DOHH2 (cell line): ENCODE measurements around the gene RBX1.

ENCODE experiments used
- H3F3A ChIP-seq: fragments of 200-600 bp; sonication (generic), shearing (Covaris generic); 2 replicates; pipeline ENCODE4 v1.6.0; 2016; ENCODE audit warnings: antibody characterized with exemption, mild to moderate bottlenecking; ENCODE audit not compliant: control insufficient read depth, insufficient read depth
- H3K27ac ChIP-seq: fragments of 200-600 bp; sonication (generic); 2 replicates; pipeline ENCODE4 v1.5.1; 2014; ENCODE audit warnings: low read depth, mild to moderate bottlenecking, low read length, moderate library complexity
- H3K27me3 ChIP-seq: fragments of 200-600 bp; sonication (generic); 2 replicates; pipeline ENCODE4 v1.6.1; 2014; ENCODE audit warnings: mild to moderate bottlenecking, low read length, mixed read lengths; ENCODE audit not compliant: control insufficient read depth
- H3K36me3 ChIP-seq: fragments of 200-600 bp; sonication (generic); 2 replicates; pipeline ENCODE4 v1.6.1; 2014; ENCODE audit warnings: mild to moderate bottlenecking, low read length, moderate library complexity, mixed read lengths; ENCODE audit not compliant: control insufficient read depth
- H3K4me1 ChIP-seq: fragments of 200-600 bp; sonication (generic); 2 replicates; pipeline ENCODE4 v1.6.1; 2014; ENCODE audit warnings: mild to moderate bottlenecking, low read length, mixed read lengths; ENCODE audit not compliant: control insufficient read depth
- H3K4me2 ChIP-seq: fragments of 200-600 bp; sonication (generic); 2 replicates; pipeline ENCODE4 v1.6.0; 2014; ENCODE audit warnings: mild to moderate bottlenecking, low read length, moderate library complexity
- H3K4me3 ChIP-seq: fragments of 200-600 bp; sonication (generic); 2 replicates; pipeline ENCODE4 v1.5.1; 2014; ENCODE audit warnings: mild to moderate bottlenecking, low read length, mixed read lengths
- H3K79me2 ChIP-seq: fragments of 200-600 bp; sonication (generic); 2 replicates; pipeline ENCODE4 v1.6.1; 2014; ENCODE audit warnings: mild to moderate bottlenecking, low read length, mixed read lengths; ENCODE audit not compliant: control insufficient read depth
- H3K9me2 ChIP-seq: fragments of 200-600 bp; sonication (generic); replicated peaks from 2 replicates; pipeline ENCODE4 v1.6.1; 2014; ENCODE audit warnings: mild to moderate bottlenecking, low read length, mixed read lengths; ENCODE audit not compliant: control insufficient read depth
- H3K9me3 ChIP-seq: fragments of 200-600 bp; sonication (generic); 2 replicates; pipeline ENCODE4 v1.6.1; 2014; ENCODE audit warnings: antibody characterized with exemption, low read length, mixed read lengths; ENCODE audit not compliant: control insufficient read depth, insufficient read depth
- H4K20me1 ChIP-seq: fragments of 200-600 bp; sonication (generic); 2 replicates; pipeline ENCODE4 v1.6.0; 2014; ENCODE audit warnings: low read depth, mild to moderate bottlenecking, antibody characterized with exemption, low read length, moderate library complexity; ENCODE audit not compliant: control insufficient read depth, insufficient read depth
- EZH2phosphoT487 ChIP-seq: fragments of 200-600 bp; sonication (generic); IDR thresholded peaks from 2 replicates; pipeline ENCODE4 v1.6.1; 2017; ENCODE audit warnings: borderline replicate concordance, mild to moderate bottlenecking, antibody characterized with exemption, low read length, moderate library complexity, mixed read lengths
- TF ChIP-seq, protein P1 (sequence below): fragments of 200-600 bp; sonication (generic); IDR thresholded peaks from one replicate; pipeline ENCODE4 v1.5.1; 2014; ENCODE audit warnings: antibody characterized with exemption, mild to moderate bottlenecking, low read depth, low read length; ENCODE audit not compliant: poor library complexity, severe bottlenecking

The RBX1 gene

GRCh38 chr22:40958299-40958698 lies 7.1 kb downstream of the RBX1 start:
- Histone ChIP-seq H3K4me3 (no peak overlapping the region), H3K27ac (no peak overlapping the region), H3K4me1 (peaks cover 5% of the 10 kb centered on the region), H3K36me3 (peaks cover 77% of the 10 kb centered on the region), H3F3A (0 out of 2 replicates have a peak, but pooled peaks cover 2% of the 10 kb centered on the region), H3K4me2 (no peak overlapping the region), H3K27me3 (no peaks in the 10 kb centered on the region), H3K79me2 (peaks cover 91% of the 10 kb centered on the region), H3K9me2 (no peaks in the 10 kb centered on the region), H3K9me3 (no peaks in the 10 kb centered on the region), H4K20me1 (0 out of 2 replicates have a peak, but pooled peaks cover 3% of the 10 kb centered on the region)
- no peak for TF ChIP-seq EZH2phosphoT487
- TF ChIP-seq, protein P1, sequence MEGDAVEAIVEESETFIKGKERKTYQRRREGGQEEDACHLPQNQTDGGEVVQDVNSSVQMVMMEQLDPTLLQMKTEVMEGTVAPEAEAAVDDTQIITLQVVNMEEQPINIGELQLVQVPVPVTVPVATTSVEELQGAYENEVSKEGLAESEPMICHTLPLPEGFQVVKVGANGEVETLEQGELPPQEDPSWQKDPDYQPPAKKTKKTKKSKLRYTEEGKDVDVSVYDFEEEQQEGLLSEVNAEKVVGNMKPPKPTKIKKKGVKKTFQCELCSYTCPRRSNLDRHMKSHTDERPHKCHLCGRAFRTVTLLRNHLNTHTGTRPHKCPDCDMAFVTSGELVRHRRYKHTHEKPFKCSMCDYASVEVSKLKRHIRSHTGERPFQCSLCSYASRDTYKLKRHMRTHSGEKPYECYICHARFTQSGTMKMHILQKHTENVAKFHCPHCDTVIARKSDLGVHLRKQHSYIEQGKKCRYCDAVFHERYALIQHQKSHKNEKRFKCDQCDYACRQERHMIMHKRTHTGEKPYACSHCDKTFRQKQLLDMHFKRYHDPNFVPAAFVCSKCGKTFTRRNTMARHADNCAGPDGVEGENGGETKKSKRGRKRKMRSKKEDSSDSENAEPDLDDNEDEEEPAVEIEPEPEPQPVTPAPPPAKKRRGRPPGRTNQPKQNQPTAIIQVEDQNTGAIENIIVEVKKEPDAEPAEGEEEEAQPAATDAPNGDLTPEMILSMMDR, result no peak

DNA sequence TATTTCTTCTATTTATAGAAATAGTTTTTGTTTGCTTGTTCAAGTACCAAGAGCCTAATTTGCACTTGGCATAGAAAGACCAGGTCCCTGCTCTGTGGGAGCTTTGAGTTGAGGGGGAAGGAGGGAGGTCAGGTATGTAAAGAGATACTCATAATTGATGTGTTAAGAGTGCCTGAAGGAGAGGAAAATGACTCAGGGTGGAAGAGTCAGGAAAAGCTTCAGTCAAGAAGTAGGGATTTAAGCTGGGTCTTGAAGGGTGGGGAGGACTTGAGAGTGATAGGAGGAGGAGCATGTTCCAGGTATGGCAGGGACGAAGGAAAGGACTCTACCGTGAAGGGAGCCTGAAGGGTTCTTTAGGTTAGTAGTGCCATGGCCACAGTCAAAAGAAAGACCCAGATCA lies 9.0 kb downstream of the RBX1 start:
- Histone ChIP-seq H3K9me3 (no peaks in the 10 kb centered on the region), H3K4me2 (no peak overlapping the region), H3K36me3 (peaks cover 78% of the 10 kb centered on the region), H4K20me1 (no peaks in the 10 kb centered on the region), H3K4me1 (peaks cover 8% of the 10 kb centered on the region), H3K9me2 (no peaks in the 10 kb centered on the region), H3K27ac (no peak overlapping the region), H3K79me2 (peaks cover 88% of the 10 kb centered on the region), H3K4me3 (no peak overlapping the region), H3F3A (0 out of 2 replicates have a peak, but pooled peaks cover 2% of the 10 kb centered on the region), H3K27me3 (no peaks in the 10 kb centered on the region)
- TF ChIP-seq EZH2phosphoT487, result no peak
- TF ChIP-seq, protein P1, result no peak

DNA sequence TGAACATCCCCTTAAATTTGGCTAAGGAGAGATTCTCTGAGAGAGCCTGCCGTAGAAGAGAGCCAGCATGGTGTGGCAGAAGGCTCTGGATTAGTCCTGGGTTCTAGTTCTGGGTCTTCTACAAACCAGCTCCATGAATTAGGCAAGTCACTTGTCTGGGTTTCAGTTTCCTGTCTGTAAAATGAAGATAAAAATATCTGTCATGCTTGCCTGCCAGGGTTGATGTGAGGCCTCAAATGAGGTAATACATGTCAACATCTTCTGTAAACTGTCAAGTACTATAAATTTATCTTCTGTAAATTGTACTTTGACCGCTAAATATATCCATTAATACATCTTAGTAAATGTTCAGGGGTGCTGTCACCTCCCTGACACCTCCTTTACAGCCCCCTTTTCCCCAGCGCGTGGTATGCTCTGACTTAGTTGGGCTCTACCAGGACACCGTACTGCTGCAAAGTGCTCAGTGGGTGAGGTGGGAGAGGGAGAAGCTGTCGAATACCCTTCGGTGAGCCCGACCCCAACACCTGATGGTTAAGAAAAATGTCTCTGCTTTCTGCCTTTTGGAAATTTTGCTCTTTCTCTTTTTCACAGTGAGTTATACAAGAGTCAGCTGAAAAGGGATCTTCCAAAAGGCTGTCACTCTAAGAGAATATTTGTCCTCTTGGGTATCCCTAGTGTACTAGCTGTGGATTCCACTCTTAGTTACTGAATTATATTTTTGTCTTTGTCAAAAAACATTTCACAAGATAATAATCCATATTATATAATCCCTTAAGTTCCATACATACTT lies 15.0 kb downstream of the RBX1 start:
- H3F3A ChIP-seq, result peaks cover 6% of the 10 kb centered on the region; the same call in 1 of the 2 replicates
- no peaks in the 10 kb centered on the region for H3K27me3 ChIP-seq
- H3K36me3 ChIP-seq, result peaks cover 87% of the 10 kb centered on the region
- H3K9me2 ChIP-seq, result no peaks in the 10 kb centered on the region
- H3K27ac ChIP-seq, result no peak overlapping the region
- peaks cover 20% of the 10 kb centered on the region for H3K4me1 ChIP-seq
- no peak for TF ChIP-seq EZH2phosphoT487
- TF ChIP-seq, protein P1, result no peak
- peak overlapping the region; percentile 34 for H3K4me2 ChIP-seq
- peaks cover 37% of the 10 kb centered on the region for H3K79me2 ChIP-seq
- H3K4me3 ChIP-seq, result no peak overlapping the region
- H3K9me3 ChIP-seq, result no peaks in the 10 kb centered on the region
- no peaks in the 10 kb centered on the region for H4K20me1 ChIP-seq
